SK-N-SH treated with all-trans-retinoic acid at 6 μM for 48 hours (cell line): ENCODE measurements around the gene COL19A1.

Source experiments
- ARNTL ChIP-seq: fragments of 450-650 bp; formaldehyde crosslinking; IDR thresholded peaks from 2 replicates; pipeline ENCODE4 v1.5.0; 2020; ENCODE audit warnings: low read depth, mild to moderate bottlenecking, moderate library complexity, borderline replicate concordance
- BACH2 ChIP-seq: fragments of 250-450 bp; sonication (Bioruptor Pico); IDR thresholded peaks from 2 replicates; pipeline ENCODE4 v1.9.0; 2021; ENCODE audit warnings: mild to moderate bottlenecking, borderline replicate concordance
- ESRRG ChIP-seq: fragments of 250-450 bp; sonication (Bioruptor Pico); IDR thresholded peaks from 2 replicates; pipeline ENCODE4 v1.6.1; 2021; ENCODE audit warnings: mild to moderate bottlenecking
- RARB ChIP-seq: fragments of 250-450 bp; sonication (Bioruptor Pico); IDR thresholded peaks from 2 replicates; pipeline ENCODE4 v1.8.0; 2021; ENCODE audit warnings: mild to moderate bottlenecking, moderate library complexity
- ZFP3 ChIP-seq: fragments of 250-450 bp; sonication (Bioruptor Pico); IDR thresholded peaks from 2 replicates; pipeline ENCODE4 v1.5.0; 2020; ENCODE audit warnings: mild to moderate bottlenecking, moderate library complexity
- ZFP30 ChIP-seq: fragments of 450-650 bp; formaldehyde crosslinking; IDR thresholded peaks from 2 replicates; pipeline ENCODE4 v1.5.0; 2022; ENCODE audit warnings: mild to moderate bottlenecking, moderate library complexity
- TF ChIP-seq, protein P1 (sequence below): fragments of 250-450 bp; sonication (Bioruptor Pico); IDR thresholded peaks from 2 replicates; pipeline ENCODE4 v1.8.0; 2020; ENCODE audit warnings: mild to moderate bottlenecking, moderate library complexity, borderline replicate concordance
- TF ChIP-seq, protein P2 (sequence below): fragments of 250-450 bp; sonication (Bioruptor Pico); IDR thresholded peaks from 2 replicates; pipeline ENCODE4 v1.5.1; 2020; ENCODE audit warnings: low read depth, mild to moderate bottlenecking, moderate library complexity

DNA sequence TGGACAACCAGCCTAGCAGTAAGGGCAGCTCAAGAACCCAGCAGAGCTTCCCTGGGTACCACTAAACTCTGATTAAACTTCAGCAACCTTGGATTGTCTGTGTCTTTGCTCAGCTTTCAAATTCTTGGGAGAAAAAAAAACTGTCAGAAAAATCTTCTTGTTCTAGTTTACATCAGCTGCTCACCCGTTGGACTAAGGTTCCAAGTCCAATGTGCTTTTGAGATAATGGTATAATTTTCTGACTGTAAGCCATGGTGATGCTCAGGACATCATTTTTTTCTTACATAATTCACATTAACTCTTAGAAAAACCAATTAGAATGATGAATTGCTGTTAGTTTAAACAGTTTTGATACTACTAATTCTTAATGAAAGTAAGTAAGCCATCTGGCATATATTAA, 290.7 kb downstream of the COL19A1 start:
- TF ChIP-seq, protein P1, sequence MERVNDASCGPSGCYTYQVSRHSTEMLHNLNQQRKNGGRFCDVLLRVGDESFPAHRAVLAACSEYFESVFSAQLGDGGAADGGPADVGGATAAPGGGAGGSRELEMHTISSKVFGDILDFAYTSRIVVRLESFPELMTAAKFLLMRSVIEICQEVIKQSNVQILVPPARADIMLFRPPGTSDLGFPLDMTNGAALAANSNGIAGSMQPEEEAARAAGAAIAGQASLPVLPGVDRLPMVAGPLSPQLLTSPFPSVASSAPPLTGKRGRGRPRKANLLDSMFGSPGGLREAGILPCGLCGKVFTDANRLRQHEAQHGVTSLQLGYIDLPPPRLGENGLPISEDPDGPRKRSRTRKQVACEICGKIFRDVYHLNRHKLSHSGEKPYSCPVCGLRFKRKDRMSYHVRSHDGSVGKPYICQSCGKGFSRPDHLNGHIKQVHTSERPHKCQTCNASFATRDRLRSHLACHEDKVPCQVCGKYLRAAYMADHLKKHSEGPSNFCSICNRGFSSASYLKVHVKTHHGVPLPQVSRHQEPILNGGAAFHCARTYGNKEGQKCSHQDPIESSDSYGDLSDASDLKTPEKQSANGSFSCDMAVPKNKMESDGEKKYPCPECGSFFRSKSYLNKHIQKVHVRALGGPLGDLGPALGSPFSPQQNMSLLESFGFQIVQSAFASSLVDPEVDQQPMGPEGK (CRISPR knock-in tag), result no peak
- TF ChIP-seq ZFP3 (CRISPR knock-in tag) (no peak), RARB (no peak), ARNTL (no peak), ZFP30 (CRISPR knock-in tag) (no peak), BACH2 (CRISPR knock-in tag) (no peak), ESRRG (no peak)
- TF ChIP-seq, protein P2, sequence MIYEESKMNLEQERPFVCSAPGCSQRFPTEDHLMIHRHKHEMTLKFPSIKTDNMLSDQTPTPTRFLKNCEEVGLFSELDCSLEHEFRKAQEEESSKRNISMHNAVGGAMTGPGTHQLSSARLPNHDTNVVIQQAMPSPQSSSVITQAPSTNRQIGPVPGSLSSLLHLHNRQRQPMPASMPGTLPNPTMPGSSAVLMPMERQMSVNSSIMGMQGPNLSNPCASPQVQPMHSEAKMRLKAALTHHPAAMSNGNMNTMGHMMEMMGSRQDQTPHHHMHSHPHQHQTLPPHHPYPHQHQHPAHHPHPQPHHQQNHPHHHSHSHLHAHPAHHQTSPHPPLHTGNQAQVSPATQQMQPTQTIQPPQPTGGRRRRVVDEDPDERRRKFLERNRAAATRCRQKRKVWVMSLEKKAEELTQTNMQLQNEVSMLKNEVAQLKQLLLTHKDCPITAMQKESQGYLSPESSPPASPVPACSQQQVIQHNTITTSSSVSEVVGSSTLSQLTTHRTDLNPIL (CRISPR knock-in tag), result no peak
